Colonic mucosa (tissue), 4 donors: ENCODE data around the gene ENO3. TPM values are rescaled to one million over a fixed set of nuclear protein-coding genes. Genes with fewer than 3 reads are reported as not detected.

Experiments
- DNase-seq: peaks from one replicate; pipeline ENCODE4 v3.0.0-alpha.2; 2020
- H3K27ac ChIP-seq: fragments of 200-600 bp; one replicate; pipeline ENCODE4 v1.8.0; 2021
- H3K27me3 ChIP-seq: fragments of 200-600 bp; one replicate; pipeline ENCODE4 v1.8.0; 2021
- H3K36me3 ChIP-seq: fragments of 200-600 bp; one replicate; pipeline ENCODE4 v1.8.0; 2021
- H3K4me1 ChIP-seq: fragments of 200-600 bp; one replicate; pipeline ENCODE4 v1.8.0; 2021; ENCODE audit warnings: mild to moderate bottlenecking
- H3K4me3 ChIP-seq: fragments of 200-600 bp; one replicate; pipeline ENCODE4 v1.8.0; 2021
- H3K9ac ChIP-seq, 2 donors: one replicate each; pipeline ENCODE4 v1.7.0; 2013; ENCODE audit warnings: control low read depth in 2 of 2, low read depth in 2 of 2, low read length in 2 of 2
- H3K9me3 ChIP-seq: fragments of 200-600 bp; one replicate; pipeline ENCODE4 v1.8.0; 2021
- intact Hi-C: fragments of 100-400 bp; cut with DNase I; formaldehyde crosslinking; loops from one replicate; pipeline ENCODE4 v1.14.1; 2022
- total RNA-seq, 2 donors: library from RNA; stranded (reverse); fragmentation: NEBNext Ultra II Directional in 1 of 2; extraction: Animal tissue kit (Norgen Biotek cat#: 25700) in 1 of 2; gene quantifications; one replicate each; pipeline ENCODE4 v1.2.1, GENCODE V29; 2021
- TF ChIP-seq, protein P1 (sequence below): fragments of 200-600 bp; IDR thresholded peaks from one replicate; pipeline ENCODE4 v1.8.0; 2022; ENCODE audit warnings: antibody characterized with exemption, mild to moderate bottlenecking
- donor health status: healthy.
- donor health status: DM: no; HTN: no; CAD: no.
- donor health status: DM: no; HTN: no; CAD: no.

Gene ENO3
- total RNA-seq, 2 donors from 2014 or later, result 3.8 to 17.6 TPM

DNA sequence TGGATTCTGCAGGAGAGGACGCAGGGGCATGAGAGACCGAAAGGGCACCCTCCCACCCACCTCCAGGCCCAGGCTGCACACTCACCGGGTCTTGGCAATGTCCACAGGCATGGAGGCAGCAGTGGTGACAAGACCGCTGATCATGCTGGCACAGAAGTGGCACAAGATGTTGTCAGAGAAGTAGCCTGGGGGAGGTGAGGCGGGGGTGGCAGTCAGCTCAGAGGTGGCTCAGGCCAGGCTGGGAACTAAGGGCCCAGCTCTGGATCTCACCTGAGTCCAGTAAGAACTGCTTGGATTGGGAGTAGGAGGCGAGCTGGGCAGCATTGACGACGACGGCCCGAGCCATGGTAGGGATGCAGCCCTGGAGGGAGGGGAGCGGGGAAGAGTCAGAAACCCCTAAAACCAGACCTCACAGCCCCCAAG lies 12.8 kb upstream of the ENO3 start:
- Histone ChIP-seq H3K4me1 (peaks cover 11% of the 10 kb centered on the region), H3K27ac (no peak overlapping the region)

DNA sequence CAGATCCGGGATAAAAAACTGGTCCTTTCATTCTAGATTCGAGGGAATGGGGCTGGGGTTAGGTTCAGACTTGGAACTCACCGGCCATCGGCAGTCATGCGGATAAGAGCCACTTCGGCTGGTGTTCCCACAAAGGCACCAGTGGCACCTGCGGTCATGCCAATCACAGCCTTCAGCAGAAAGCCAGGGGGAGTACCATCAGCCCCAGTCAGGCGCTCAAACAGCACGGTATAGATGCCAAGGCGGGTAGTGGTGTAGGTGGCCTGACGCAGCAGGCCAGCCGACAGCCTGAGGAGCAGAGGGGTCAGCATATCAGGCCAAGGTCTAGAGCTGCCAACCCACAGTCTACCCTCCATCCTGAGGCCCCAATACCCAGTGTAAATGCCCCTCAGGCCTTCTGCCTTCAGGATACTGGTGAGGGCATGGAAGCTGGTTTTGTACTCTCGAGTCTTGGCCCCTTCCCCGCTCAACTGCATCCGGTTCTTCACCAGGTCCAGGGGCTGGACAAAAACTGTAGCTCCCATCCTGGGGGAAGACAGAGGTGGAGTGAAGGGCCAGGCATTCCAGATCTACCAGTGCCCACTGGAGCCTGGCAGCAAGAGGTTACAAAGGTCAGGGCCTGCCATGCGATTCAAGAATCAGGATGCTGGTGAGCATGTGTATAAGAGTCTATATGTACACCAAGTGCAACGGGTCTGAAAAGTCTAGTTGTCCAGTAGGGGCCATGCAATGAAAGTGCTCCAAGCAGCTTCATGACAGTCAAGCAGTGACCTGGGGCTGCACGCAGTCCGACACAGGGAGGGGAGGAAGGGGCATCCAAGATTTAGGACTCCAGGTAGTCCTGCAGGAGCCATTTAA lies 12.0 kb upstream of the ENO3 start:
- Histone ChIP-seq H3K9ac (peak overlapping the region; percentile 96 to 99), H3K27me3 (no peaks in the 10 kb centered on the region), H3K4me1 (peaks cover 11% of the 10 kb centered on the region), H3K9me3 (no peaks in the 10 kb centered on the region), H3K36me3 (peaks cover 12% of the 10 kb centered on the region), H3K4me3 (peak overlapping the region; percentile 70), H3K27ac (peak overlapping the region; percentile 98)
- DNase-seq, result no peak
- TF ChIP-seq, protein P1, sequence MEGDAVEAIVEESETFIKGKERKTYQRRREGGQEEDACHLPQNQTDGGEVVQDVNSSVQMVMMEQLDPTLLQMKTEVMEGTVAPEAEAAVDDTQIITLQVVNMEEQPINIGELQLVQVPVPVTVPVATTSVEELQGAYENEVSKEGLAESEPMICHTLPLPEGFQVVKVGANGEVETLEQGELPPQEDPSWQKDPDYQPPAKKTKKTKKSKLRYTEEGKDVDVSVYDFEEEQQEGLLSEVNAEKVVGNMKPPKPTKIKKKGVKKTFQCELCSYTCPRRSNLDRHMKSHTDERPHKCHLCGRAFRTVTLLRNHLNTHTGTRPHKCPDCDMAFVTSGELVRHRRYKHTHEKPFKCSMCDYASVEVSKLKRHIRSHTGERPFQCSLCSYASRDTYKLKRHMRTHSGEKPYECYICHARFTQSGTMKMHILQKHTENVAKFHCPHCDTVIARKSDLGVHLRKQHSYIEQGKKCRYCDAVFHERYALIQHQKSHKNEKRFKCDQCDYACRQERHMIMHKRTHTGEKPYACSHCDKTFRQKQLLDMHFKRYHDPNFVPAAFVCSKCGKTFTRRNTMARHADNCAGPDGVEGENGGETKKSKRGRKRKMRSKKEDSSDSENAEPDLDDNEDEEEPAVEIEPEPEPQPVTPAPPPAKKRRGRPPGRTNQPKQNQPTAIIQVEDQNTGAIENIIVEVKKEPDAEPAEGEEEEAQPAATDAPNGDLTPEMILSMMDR, result no peak
- intact Hi-C loops, result loop anchor here (5.0 kb wide), 1 partner anchor 58 kb away; the partner anchor contains the start of genes INCA1 and KIF1C

More for the DNA sequence above, 12.8 kb upstream of the ENO3 start:
- Histone ChIP-seq H3K27me3 (no peaks in the 10 kb centered on the region), H3K9ac (peak overlapping the region in 1 of 2 donors; percentile 99), H3K4me3 (no peak overlapping the region), H3K36me3 (peaks cover 9% of the 10 kb centered on the region), H3K9me3 (no peaks in the 10 kb centered on the region)
- DNase-seq, result no peak
- TF ChIP-seq, protein P1, result no peak
- intact Hi-C loops, result loop anchor here (5.0 kb wide), 1 partner anchor 59 kb away; the partner anchor contains the start of genes INCA1 and KIF1C

DNA sequence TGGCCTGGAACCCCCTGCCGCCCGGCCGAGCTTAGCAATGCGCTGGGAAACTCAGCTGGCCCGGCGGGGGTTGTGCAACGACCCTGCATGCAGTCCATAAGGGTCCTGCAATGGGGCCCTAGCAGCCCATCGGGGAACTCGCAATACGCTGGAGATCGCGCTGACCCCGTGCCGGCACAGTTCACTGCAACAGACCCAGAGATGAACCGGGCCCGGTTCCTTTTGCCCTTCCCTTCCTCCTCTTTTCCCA lies 11.4 kb upstream of the ENO3 start:
- Histone ChIP-seq H3K36me3 (peaks cover 17% of the 10 kb centered on the region), H3K27me3 (no peaks in the 10 kb centered on the region), H3K27ac (peak overlapping the region; percentile 98), H3K4me1 (peaks cover 11% of the 10 kb centered on the region), H3K9me3 (no peaks in the 10 kb centered on the region), H3K4me3 (peak overlapping the region; percentile 70), H3K9ac (peak overlapping the region; percentile 96 to 99)
- no peak for DNase-seq
- TF ChIP-seq, protein P1, result no peak
- intact Hi-C loops, result loop anchor here (5.0 kb wide), 1 partner anchor 58 kb away; the partner anchor contains the start of genes INCA1 and KIF1C

DNA sequence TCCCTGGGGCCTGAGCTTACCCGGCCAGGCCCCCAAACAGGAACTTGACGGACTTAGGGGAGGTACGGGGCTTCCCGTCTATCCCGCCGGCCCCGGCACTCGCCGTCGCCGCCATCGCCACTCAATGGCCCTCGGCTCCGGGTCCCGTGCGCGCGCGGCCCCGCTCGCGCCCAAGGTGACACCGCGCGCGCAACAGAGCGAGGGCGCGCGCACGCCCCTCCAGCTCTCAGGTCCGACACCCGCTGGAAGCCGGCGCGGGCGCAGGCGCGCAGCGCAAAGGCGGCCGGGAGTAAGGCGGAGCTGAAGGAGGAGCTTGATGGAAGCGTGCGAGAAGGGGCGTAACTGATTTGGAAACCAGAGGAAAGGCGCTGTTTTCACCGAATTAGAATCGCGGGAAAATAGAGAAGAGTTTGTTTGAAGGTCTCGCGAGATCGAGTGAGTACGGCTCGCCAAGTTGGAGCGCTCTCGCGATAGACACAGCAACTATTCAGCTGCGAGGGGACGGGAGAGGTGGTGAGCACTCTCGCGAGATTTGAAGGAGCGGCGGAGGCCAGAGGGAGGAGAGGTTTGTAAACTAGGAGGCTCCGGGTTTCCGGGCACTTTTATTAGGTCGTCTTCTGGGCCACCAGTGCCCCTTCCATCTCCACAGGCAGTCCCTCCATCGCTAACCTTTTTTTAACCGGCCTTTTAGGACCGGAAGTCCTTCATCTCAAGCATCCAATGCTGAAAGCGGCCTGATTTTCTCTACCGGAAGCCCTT lies 10.9 kb upstream of the ENO3 start, which contains the start of the genes RNF167 and SLC25A11:
TSS of gene RNF167 (plus strand) at position 473 of the 759 bp plus-strand sequence. CDS start 642 bp downstream, outside the sequence.
TSS of gene SLC25A11 (minus strand) at position 251 of the 759 bp plus-strand sequence. CDS start at position 115, 136 bp downstream.
- no peaks in the 10 kb centered on the region for H3K27me3 ChIP-seq
- H3K36me3 ChIP-seq, result peaks cover 17% of the 10 kb centered on the region
- H3K4me1 ChIP-seq, result peaks cover 11% of the 10 kb centered on the region
- H3K27ac ChIP-seq, result peak within 1 kb of the TSS; percentile 98
- H3K9ac ChIP-seq, result peak within 1 kb of the TSS; percentile 96 to 99
- H3K9me3 ChIP-seq, result no peaks in the 10 kb centered on the region
- TF ChIP-seq, protein P1, result no peak
- intact Hi-C loops, result loop anchor here (5.0 kb wide), 1 partner anchor 57 kb away; the partner anchor contains the start of genes INCA1 and KIF1C
- H3K4me3 ChIP-seq, result peak within 1 kb of the TSS; percentile 70
- DNase-seq, result peak; percentile 96
